Mononuclear cell (primary cell): ENCODE measurements around the gene KRT32. TPM values are rescaled to one million over a fixed set of nuclear protein-coding genes. Genes with fewer than 3 reads are reported as not detected.

Source experiments
- H3K27me3 ChIP-seq: 2 replicates; pipeline ENCODE4 v1.6.0; 2011; ENCODE audit warnings: low read length, control low read depth; ENCODE audit not compliant: insufficient read depth
- H3K4me1 ChIP-seq: 2 replicates; pipeline ENCODE4 v1.5.1; 2011; ENCODE audit warnings: mild to moderate bottlenecking, low read length, control low read depth; ENCODE audit not compliant: insufficient read depth
- H3K4me3 ChIP-seq: 2 replicates; pipeline ENCODE4 v1.5.1; 2011; ENCODE audit warnings: mild to moderate bottlenecking, low read length, moderate library complexity
- H3K9me3 ChIP-seq: 2 replicates; pipeline ENCODE4 v1.5.1; 2011; ENCODE audit warnings: low read depth, mild to moderate bottlenecking, control low read depth, low read length
- total RNA-seq: library from RNA; depleted of rRNA; stranded (reverse); fragments of >200 nt; gene quantifications from one replicate; pipeline ENCODE4 v1.2.3, GENCODE V29; 2012

Gene KRT32
- not detected for total RNA-seq

- Histone ChIP-seq H3K4me3 (no peak within 1 kb of the TSS), H3K27me3 (peaks cover 2% of the 10 kb centered on the region), H3K9me3 (no peaks in the 10 kb centered on the region), H3K4me1 (no peaks in the 10 kb centered on the region)
These were observed at the start of gene KRT32 for GRCh38 chr17:41466988-41467387. Gene KRT32 (minus strand): TSS chr17:41467386. CDS start chr17:41467325, 61 bp downstream.

- no peaks in the 10 kb centered on the region for H3K27me3 ChIP-seq
- peaks cover 21% of the 10 kb centered on the region for H3K4me1 ChIP-seq
- no peak overlapping the region for H3K4me3 ChIP-seq
- H3K9me3 ChIP-seq: no peaks in the 10 kb centered on the region
These were observed 49.7 kb upstream of the KRT32 start for GRCh38 chr17:41516830-41517283.

DNA sequence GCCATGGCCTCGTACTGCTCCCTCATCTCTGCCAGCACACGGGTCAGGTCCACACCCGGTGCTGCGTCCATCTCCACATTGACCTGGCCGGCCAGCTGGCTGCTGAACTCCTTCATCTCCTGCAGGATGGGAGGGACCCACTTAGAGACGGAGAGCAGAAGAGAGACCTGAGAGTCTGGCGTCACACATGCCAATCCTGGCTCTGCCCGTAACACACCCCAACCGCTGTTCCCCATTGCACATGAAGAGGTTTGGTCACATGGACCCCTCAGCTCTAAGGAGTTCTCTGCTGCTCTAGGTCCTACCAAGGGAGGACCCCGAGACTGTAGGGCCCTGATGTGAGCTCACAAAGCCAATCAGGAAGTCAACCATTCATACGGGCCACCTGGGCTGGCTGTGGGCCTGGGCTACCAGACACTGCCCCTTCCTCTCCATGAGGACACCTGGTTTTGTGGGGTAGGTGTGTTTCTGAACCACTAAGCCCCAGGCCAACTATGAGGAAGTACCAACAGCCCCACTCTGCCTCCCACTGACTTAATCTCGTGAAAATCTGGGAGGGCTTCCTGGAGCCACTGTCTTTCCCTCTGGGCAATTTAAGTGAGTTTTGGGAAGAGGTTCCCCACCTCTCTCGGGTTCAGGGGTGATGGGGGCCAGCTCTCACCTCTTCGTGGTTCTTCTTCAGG, 49.1 kb upstream of the KRT32 start:
- H3K4me1 ChIP-seq: peaks cover 16% of the 10 kb centered on the region
- no peaks in the 10 kb centered on the region for H3K27me3 ChIP-seq
- no peak overlapping the region for H3K4me3 ChIP-seq
- H3K9me3 ChIP-seq: no peaks in the 10 kb centered on the region

- H3K4me3 ChIP-seq: no peak overlapping the region
- H3K4me1 ChIP-seq: peaks cover 16% of the 10 kb centered on the region
- no peaks in the 10 kb centered on the region for H3K9me3 ChIP-seq
- H3K27me3 ChIP-seq: no peaks in the 10 kb centered on the region
These were observed 46.0 kb upstream of the KRT32 start for GRCh38 chr17:41513168-41513547.

DNA sequence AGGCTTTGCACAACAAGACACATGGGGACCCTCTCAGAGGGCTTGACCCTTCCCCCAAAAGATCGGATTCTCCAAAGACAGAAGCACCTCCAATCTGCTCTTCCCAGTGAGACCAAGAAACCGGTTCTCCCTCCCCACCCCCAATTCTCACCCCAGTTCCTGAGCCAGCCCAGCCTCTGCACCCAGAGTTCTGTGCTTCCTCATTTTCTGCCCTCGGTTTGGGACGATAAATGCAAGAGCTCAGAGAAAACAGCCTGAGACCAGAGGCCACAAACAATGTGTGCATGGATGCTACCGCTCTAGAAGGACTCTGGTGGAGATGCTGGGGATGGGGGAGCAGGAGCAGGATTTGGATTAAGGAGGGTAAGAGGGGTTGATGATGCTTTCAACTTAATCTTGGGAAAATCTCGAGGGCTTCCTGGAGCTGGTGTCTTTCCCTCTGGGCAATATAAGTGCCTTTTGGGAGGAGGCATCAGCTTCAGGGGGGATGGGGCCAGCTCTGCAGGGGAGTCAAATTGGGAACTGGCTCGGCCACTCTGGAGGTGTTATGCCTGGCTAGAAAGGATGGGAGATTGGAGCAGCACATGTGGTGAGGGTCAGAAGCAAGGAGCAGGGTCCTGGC, 45.5 kb upstream of the KRT32 start:
- Histone ChIP-seq H3K4me3 (no peak overlapping the region), H3K9me3 (no peaks in the 10 kb centered on the region), H3K27me3 (no peaks in the 10 kb centered on the region), H3K4me1 (peaks cover 16% of the 10 kb centered on the region)

DNA sequence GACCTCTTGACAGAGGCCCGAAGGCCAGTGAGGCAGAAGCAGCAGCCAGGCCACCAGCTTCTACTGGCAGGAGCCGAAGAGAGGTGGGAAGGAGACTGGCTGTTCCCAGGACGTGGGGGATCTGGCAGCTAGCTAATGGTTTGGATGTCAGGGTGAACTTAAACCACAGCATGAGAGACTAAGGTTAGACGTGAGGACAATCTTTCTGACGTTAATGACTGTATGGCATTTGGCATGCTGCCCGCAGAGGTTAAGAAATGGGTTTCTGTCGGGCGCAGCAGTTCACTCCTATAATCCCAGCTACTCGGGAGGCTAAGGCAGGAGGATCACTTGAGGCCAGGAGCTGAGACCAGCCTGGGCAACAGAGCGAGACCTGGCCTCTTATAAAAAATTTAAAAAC, 44.5 kb upstream of the KRT32 start:
- no peaks in the 10 kb centered on the region for H3K27me3 ChIP-seq
- H3K9me3 ChIP-seq: no peaks in the 10 kb centered on the region
- H3K4me3 ChIP-seq: no peak overlapping the region
- peaks cover 16% of the 10 kb centered on the region for H3K4me1 ChIP-seq

DNA sequence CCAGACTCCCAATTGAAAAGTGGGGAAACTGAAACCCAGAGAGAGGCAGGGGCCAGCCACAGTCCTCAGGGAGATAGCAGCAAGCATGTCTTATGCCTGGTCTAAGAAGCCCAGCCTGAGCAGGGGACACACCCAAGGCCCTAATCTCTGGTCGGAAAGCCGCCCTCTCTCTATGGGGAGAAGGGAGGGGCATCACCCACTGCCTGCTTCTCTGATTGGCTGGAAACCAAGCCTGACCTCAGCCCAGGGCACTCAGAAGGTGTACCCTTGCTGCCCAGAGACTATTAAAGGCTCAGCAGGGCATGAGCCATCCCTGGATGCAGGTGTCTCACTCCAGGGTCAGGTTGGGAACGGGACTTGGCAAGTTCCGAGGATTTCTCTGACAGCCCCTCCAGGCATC, 43.9 kb upstream of the KRT32 start:
- Histone ChIP-seq H3K9me3 (no peaks in the 10 kb centered on the region), H3K4me1 (peaks cover 16% of the 10 kb centered on the region), H3K27me3 (no peaks in the 10 kb centered on the region), H3K4me3 (no peak overlapping the region)

DNA sequence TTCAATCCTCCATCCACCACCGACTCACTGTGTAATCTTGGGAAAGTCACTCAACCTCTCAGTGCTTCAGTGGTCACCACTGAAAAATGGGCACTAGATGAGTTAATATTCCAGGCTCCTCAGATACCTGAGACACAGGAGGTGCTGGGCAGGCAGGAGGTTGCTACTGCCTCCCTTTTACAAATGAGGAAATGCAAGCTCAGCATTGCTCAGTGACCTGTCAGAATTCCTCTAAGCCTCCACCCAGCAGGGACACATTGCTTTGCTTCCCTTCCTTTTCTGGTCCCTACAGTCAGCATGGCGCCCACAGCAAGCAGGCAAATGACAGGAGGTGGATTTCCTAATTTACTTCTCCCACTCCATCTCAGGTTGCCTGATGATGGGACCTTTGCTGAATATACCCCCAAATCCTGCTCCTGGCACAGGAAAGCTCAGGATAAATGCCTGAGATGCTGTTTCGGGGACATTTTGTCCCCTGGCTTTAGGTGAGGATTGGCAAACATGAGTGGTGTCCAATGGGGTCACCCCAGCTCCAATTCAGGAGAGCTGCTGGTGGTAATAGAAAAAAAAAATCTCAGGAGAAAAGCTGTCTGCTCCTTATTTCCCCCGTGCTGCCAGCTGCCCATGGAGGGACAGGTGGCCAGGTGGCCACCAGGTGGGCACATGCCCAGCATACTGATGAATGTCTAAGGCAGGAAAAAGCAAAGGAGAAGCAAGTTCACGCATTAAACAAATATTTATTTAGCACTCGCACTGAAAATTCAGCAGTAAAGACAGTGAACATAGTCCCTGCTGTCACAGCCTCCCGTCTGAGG, 43.3 kb upstream of the KRT32 start:
- Histone ChIP-seq H3K4me3 (no peak overlapping the region), H3K4me1 (peaks cover 16% of the 10 kb centered on the region), H3K9me3 (no peaks in the 10 kb centered on the region), H3K27me3 (no peaks in the 10 kb centered on the region)

GRCh38 chr17:41507315-41507880, 40.2 kb upstream of the KRT32 start:
- H3K9me3 ChIP-seq: no peaks in the 10 kb centered on the region
- H3K4me1 ChIP-seq: peaks cover 4% of the 10 kb centered on the region

DNA sequence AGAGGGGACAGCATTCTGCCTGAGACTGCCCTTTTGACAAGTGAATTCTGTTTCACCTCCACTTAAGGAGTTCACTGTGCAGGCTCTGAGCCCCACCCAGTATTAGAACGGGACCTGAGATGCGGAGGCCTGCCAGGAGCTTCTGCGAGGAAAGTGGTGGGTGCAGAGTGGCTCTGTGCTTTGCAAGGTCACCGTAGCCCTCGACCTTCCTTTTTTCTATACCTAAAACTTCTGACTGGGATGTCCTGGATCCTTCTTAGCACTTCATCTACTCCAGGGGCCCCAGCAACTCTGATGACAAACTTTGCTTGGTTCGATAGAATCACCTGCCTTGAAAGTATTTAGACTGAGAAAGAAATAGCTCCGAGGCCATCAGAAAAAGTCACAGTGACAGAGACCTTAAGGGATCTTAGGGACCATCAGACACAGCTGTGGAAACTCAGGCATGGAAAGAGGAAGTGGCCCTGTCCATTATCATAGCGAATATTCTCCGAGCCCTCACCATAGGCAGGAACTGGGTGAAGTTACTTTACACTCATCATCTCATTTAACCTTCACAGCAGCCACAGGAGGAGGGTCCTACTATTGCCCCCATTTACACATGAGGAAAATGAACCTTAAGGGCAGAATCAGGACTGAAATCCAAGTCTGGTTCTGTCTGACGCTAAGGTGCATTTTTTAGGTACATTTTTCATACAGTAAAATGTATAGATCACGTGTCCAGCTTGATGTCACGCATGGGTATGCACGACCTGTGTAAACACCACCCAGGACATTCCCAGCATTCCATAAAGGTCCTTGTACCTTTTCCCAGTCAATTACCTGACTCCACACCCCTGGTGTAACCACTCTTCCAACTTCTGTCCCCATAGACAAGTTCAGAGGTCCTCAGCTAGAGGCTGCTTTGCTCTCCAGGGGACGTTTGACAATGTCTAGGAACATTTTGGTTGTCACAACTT, 38.9 kb upstream of the KRT32 start:
- H3K27me3 ChIP-seq: no peaks in the 10 kb centered on the region
- H3K9me3 ChIP-seq: no peaks in the 10 kb centered on the region
- no peak overlapping the region for H3K4me3 ChIP-seq
- no peaks in the 10 kb centered on the region for H3K4me1 ChIP-seq

More at GRCh38 chr17:41507315-41507880, 40.2 kb upstream of the KRT32 start:
- Histone ChIP-seq H3K4me3 (no peak overlapping the region), H3K27me3 (no peaks in the 10 kb centered on the region)

- Histone ChIP-seq H3K27me3 (no peaks in the 10 kb centered on the region), H3K9me3 (no peaks in the 10 kb centered on the region), H3K4me1 (peaks cover 6% of the 10 kb centered on the region), H3K4me3 (no peak within 1 kb of the TSS)
These were observed 38.0 kb upstream of the KRT32 start, which contains the start of gene KRT13 for GRCh38 chr17:41505007-41505808. Gene KRT13 (minus strand): TSS chr17:41505612. CDS start chr17:41505550, 62 bp downstream.

- Histone ChIP-seq H3K4me1 (peaks cover 14% of the 10 kb centered on the region), H3K27me3 (no peaks in the 10 kb centered on the region), H3K9me3 (no peaks in the 10 kb centered on the region), H3K4me3 (no peak overlapping the region)
These were observed 37.2 kb upstream of the KRT32 start for GRCh38 chr17:41504246-41504977.

DNA sequence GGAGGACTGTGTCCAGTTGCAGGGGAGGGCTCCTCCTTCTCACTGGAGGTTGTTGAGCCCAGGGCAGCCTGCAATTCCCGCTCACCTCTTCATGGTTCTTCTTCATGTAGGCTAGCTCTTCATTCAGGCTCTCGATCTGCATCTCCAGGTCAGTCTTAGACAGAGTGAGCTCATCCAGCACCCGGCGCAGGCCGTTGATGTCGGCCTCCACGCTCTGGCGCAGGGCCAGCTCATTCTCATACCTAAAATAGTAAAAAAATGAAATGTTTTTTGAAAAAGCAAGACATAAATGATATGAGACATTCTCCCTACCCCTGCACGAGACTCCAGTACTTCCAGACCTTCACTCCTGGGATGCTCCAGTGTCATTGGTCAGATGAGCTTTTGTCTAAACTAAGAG, 36.0 kb upstream of the KRT32 start:
- H3K9me3 ChIP-seq: no peaks in the 10 kb centered on the region
- H3K4me1 ChIP-seq: peaks cover 26% of the 10 kb centered on the region
- H3K27me3 ChIP-seq: no peaks in the 10 kb centered on the region
- no peak overlapping the region for H3K4me3 ChIP-seq
